MCF 10A (cell line): ENCODE results near the gene PACRG. TPM values are rescaled to one million over a fixed set of nuclear protein-coding genes. Genes with fewer than 3 reads are reported as not detected.

Experiments used
- BruUV-seq: library from RNA; stranded (reverse); fragments of 400-500 nt; replicated peaks from 2 replicates; lab custom pipeline; 2021; lab: Mats Ljungman, UMichigan
- CTCF ChIA-PET: fragments of 300-600 bp; sonication (Branson Sonifier 250); formaldehyde crosslinking; extraction: SDS; loops from one replicate; lab custom pipeline; 2021; ENCODE audit warnings: antibody characterized with exemption, inconsistent platforms; lab: Yijun Ruan, JAX
- POLR2A ChIA-PET: fragments of 300-600, 350-650 bp; sonication (Branson Sonifier 250); formaldehyde crosslinking; extraction: SDS; loops from one replicate; lab custom pipeline; 2020; ENCODE audit warnings: antibody characterized with exemption, inconsistent platforms; lab: Yijun Ruan, JAX
- DNase-seq: peaks from one replicate; pipeline ENCODE4 v3.0.0-alpha.2; 2018; ENCODE audit not compliant: unreplicated experiment
- H3K27ac Mint-ChIP-seq: one replicate; pipeline ENCODE4 v1.8.0; 2022; ENCODE audit warnings: mild to moderate bottlenecking, low read depth, mixed read lengths; ENCODE audit not compliant: unreplicated experiment
- H3K27me3 Mint-ChIP-seq: one replicate; pipeline ENCODE4 v1.8.0; 2022; ENCODE audit warnings: mixed read lengths; ENCODE audit not compliant: insufficient read depth, unreplicated experiment
- H3K36me3 Mint-ChIP-seq: one replicate; pipeline ENCODE4 v1.8.0; 2022; ENCODE audit warnings: mild to moderate bottlenecking, moderate library complexity, mixed read lengths; ENCODE audit not compliant: insufficient read depth, unreplicated experiment
- H3K4me1 Mint-ChIP-seq: one replicate; pipeline ENCODE4 v1.8.0; 2022; ENCODE audit warnings: mixed read lengths; ENCODE audit not compliant: insufficient read depth, unreplicated experiment
- H3K4me3 Mint-ChIP-seq: one replicate; pipeline ENCODE4 v1.8.0; 2022; ENCODE audit warnings: mild to moderate bottlenecking, moderate library complexity, mixed read lengths; ENCODE audit not compliant: unreplicated experiment
- H3K9me3 Mint-ChIP-seq: one replicate; pipeline ENCODE4 v1.8.0; 2022; ENCODE audit warnings: mixed read lengths; ENCODE audit not compliant: unreplicated experiment
- CTCF ChIP-seq: fragments of 200-600 bp; IDR thresholded peaks from one replicate; pipeline ENCODE4 v1.8.0; 2022; ENCODE audit warnings: antibody characterized with exemption, mild to moderate bottlenecking; ENCODE audit not compliant: unreplicated experiment
- intact Hi-C: fragments of 100-400 bp; cut with micrococcal nuclease; formaldehyde crosslinking; loops from 2 replicates; pipeline ENCODE4 v1.14.1; 2022
- total RNA-seq: library from RNA; stranded (reverse); gene quantifications from 2 replicates; pipeline ENCODE4 v1.2.3, GENCODE V29; 2022

Gene PACRG
- total RNA-seq, 1 experiment from 2014 or later, result not detected

- H3K4me3 Mint-ChIP-seq, result no peak overlapping the region
- no peaks in the 10 kb centered on the region for H3K4me1 Mint-ChIP-seq
These were observed 567.0 kb downstream of the PACRG start for GRCh38 chr6:163294734-163295133.

GRCh38 chr6:163296835-163297519 lies 569.2 kb downstream of the PACRG start:
- H3K27ac Mint-ChIP-seq, result no peak overlapping the region
- DNase-seq, result no peak
- no peak for TF ChIP-seq CTCF
- no peaks in the 10 kb centered on the region for H3K4me1 Mint-ChIP-seq
- H3K36me3 Mint-ChIP-seq, result no peaks in the 10 kb centered on the region
- H3K9me3 Mint-ChIP-seq, result no peaks in the 10 kb centered on the region
- no TSS peak for BruUV-seq
- intact Hi-C loops, result no loop called here
- CTCF ChIA-PET, result interaction anchor here (0.7 kb wide), 2 partner anchors 377 to 387 kb away, joined by 3 read pairs; no protein-coding TSS in a partner anchor
- POLR2A ChIA-PET, result no interaction called here
- H3K4me3 Mint-ChIP-seq, result no peak overlapping the region
- no peaks in the 10 kb centered on the region for H3K27me3 Mint-ChIP-seq

More at GRCh38 chr6:163294734-163295133, 567.0 kb downstream of the PACRG start:
- ChIA-PET POLR2A (interaction anchor here (0.6 to 0.7 kb wide), 2 partner anchors 87 to 1672 kb away, joined by 3 read pairs; no protein-coding TSS in a partner anchor), CTCF (interaction anchor here (0.6 kb wide), 1 partner anchor 37 kb away, joined by 3 read pairs; no protein-coding TSS in a partner anchor)
- intact Hi-C loops, result no loop called here
- no peaks in the 10 kb centered on the region for H3K9me3 Mint-ChIP-seq
- H3K27me3 Mint-ChIP-seq, result no peaks in the 10 kb centered on the region
- no peak overlapping the region for H3K27ac Mint-ChIP-seq
- TF ChIP-seq CTCF, result no peak
- BruUV-seq, result no TSS peak
- DNase-seq, result no peak
- H3K36me3 Mint-ChIP-seq, result no peaks in the 10 kb centered on the region

GRCh38 chr6:163298079-163298830 lies 570.5 kb downstream of the PACRG start:
- intact Hi-C loops, result no loop called here
- no TSS peak for BruUV-seq
- Mint-ChIP-seq H3K4me3 (no peak overlapping the region), H3K27me3 (no peaks in the 10 kb centered on the region), H3K27ac (no peak overlapping the region), H3K4me1 (no peaks in the 10 kb centered on the region), H3K9me3 (no peaks in the 10 kb centered on the region), H3K36me3 (no peaks in the 10 kb centered on the region)
- ChIA-PET CTCF (interaction anchor here (1.0 kb wide), 1 partner anchor 116 kb away, joined by 3 read pairs; no protein-coding TSS in a partner anchor), POLR2A (no interaction called here)
- no peak for TF ChIP-seq CTCF
- no peak for DNase-seq

GRCh38 chr6:163300838-163301237 lies 573.1 kb downstream of the PACRG start:
- POLR2A ChIA-PET, result no interaction called here
- Mint-ChIP-seq H3K4me3 (no peak overlapping the region), H3K27ac (no peak overlapping the region), H3K4me1 (no peaks in the 10 kb centered on the region), H3K9me3 (no peaks in the 10 kb centered on the region), H3K36me3 (no peaks in the 10 kb centered on the region), H3K27me3 (no peaks in the 10 kb centered on the region)
- CTCF ChIA-PET, result no interaction called here
- no peak for DNase-seq
- intact Hi-C loops, result no loop called here
- TF ChIP-seq CTCF, result no peak
- BruUV-seq, result no TSS peak
